H9 (cell line): ENCODE measurements around the gene FSTL4. TPM values are rescaled to one million over a fixed set of nuclear protein-coding genes. Genes with fewer than 3 reads are reported as not detected.

Experiments
- DNase-seq: peaks from one replicate; pipeline ENCODE4 v3.0.0-alpha.2; 2017
- H2AFZ ChIP-seq: one replicate; pipeline ENCODE4 v1.6.1; 2013; ENCODE audit warnings: mild to moderate bottlenecking, low read length, control low read depth, moderate library complexity
- H2AK5ac ChIP-seq: 2 replicates; pipeline ENCODE4 v1.6.1; 2013; ENCODE audit warnings: low read length, control low read depth, mixed read lengths; ENCODE audit not compliant: insufficient read length
- H2BK120ac ChIP-seq: one replicate; pipeline ENCODE4 v1.6.1; 2013; ENCODE audit warnings: low read depth, mild to moderate bottlenecking, low read length, control low read depth, inconsistent platforms; ENCODE audit not compliant: poor library complexity, severe bottlenecking
- H2BK12ac ChIP-seq: 2 replicates; pipeline ENCODE4 v1.6.1; 2013; ENCODE audit warnings: low read length, control low read depth, mixed read lengths, low read depth; ENCODE audit not compliant: insufficient read length
- H2BK15ac ChIP-seq: 2 replicates; pipeline ENCODE4 v1.6.1; 2013; ENCODE audit warnings: low read depth, low read length, control low read depth
- H2BK20ac ChIP-seq: one replicate; pipeline ENCODE4 v1.6.1; 2013; ENCODE audit warnings: low read depth, mild to moderate bottlenecking, low read length, control low read depth, inconsistent platforms; ENCODE audit not compliant: poor library complexity, severe bottlenecking
- H2BK5ac ChIP-seq: 2 replicates; pipeline ENCODE4 v1.6.1; 2013; ENCODE audit warnings: low read length, control low read depth, mixed read lengths; ENCODE audit not compliant: insufficient read length
- H3K14ac ChIP-seq: 2 replicates; pipeline ENCODE4 v1.6.1; 2013; ENCODE audit warnings: low read length, control low read depth; ENCODE audit not compliant: insufficient read depth
- H3K18ac ChIP-seq: 2 replicates; pipeline ENCODE4 v1.6.1; 2013; ENCODE audit warnings: low read depth, mild to moderate bottlenecking, mixed read lengths, low read length, control low read depth; ENCODE audit not compliant: insufficient read length
- H3K23ac ChIP-seq: 2 replicates; pipeline ENCODE4 v1.6.1; 2013; ENCODE audit warnings: low read length, control low read depth, mixed read lengths, low read depth; ENCODE audit not compliant: insufficient read length
- H3K23me2 ChIP-seq: 2 replicates; pipeline ENCODE4 v1.6.1; 2013; ENCODE audit warnings: low read depth, mild to moderate bottlenecking, mixed read lengths, low read length, control low read depth; ENCODE audit not compliant: insufficient read length, poor library complexity, severe bottlenecking
- H3K27ac ChIP-seq: 2 replicates; pipeline ENCODE4 v1.5.1; 2013; ENCODE audit warnings: low read length, control low read depth, mixed read lengths, low read depth; ENCODE audit not compliant: insufficient read length
- H3K27me3 ChIP-seq: 2 replicates; pipeline ENCODE4 v1.6.1; 2013; ENCODE audit warnings: low read length, control low read depth, inconsistent platforms; ENCODE audit not compliant: insufficient read depth
- H3K4ac ChIP-seq: 2 replicates; pipeline ENCODE4 v1.6.1; 2013; ENCODE audit warnings: low read depth, mild to moderate bottlenecking, control low read depth, inconsistent platforms, low read length, moderate library complexity
- H3K4me1 ChIP-seq: 2 replicates; pipeline ENCODE4 v1.6.1; 2013; ENCODE audit warnings: low read length, control low read depth, inconsistent platforms; ENCODE audit not compliant: insufficient read depth
- H3K4me2 ChIP-seq: 2 replicates; pipeline ENCODE4 v1.6.1; 2013; ENCODE audit warnings: low read length, control low read depth, mixed read lengths; ENCODE audit not compliant: insufficient read length, insufficient read depth
- H3K56ac ChIP-seq: 2 replicates; pipeline ENCODE4 v1.6.1; 2013; ENCODE audit warnings: low read depth, mild to moderate bottlenecking, mixed read lengths, low read length, control low read depth; ENCODE audit not compliant: insufficient read length
- H3K79me1 ChIP-seq: 2 replicates; pipeline ENCODE4 v1.6.1; 2013; ENCODE audit warnings: low read depth, mild to moderate bottlenecking, moderate library complexity, low read length, control low read depth, inconsistent platforms; ENCODE audit not compliant: insufficient read depth, poor library complexity, severe bottlenecking
- H3K79me2 ChIP-seq: 2 replicates; pipeline ENCODE4 v1.6.1; 2013; ENCODE audit warnings: low read length, control low read depth, inconsistent platforms; ENCODE audit not compliant: insufficient read depth
- H3K9ac ChIP-seq: 2 replicates; pipeline ENCODE4 v1.6.1; 2013; ENCODE audit warnings: low read length, control low read depth, mixed read lengths; ENCODE audit not compliant: insufficient read length; ENCODE audit errors: extremely low read depth
- H3K9me3 ChIP-seq: one replicate; pipeline ENCODE4 v1.6.1; 2013; ENCODE audit warnings: low read depth, low read length, inconsistent platforms; ENCODE audit not compliant: control insufficient read depth
- H3T11ph ChIP-seq: one replicate; pipeline ENCODE4 v1.6.1; 2013; ENCODE audit warnings: mild to moderate bottlenecking, low read length, control low read depth, inconsistent platforms
- H4K20me1 ChIP-seq: one replicate; pipeline ENCODE4 v1.6.1; 2013; ENCODE audit not compliant: control insufficient read depth, insufficient read length, insufficient read depth
- H4K5ac ChIP-seq: 2 replicates; pipeline ENCODE4 v1.6.1; 2013; ENCODE audit warnings: low read depth, mild to moderate bottlenecking, mixed read lengths, low read length, control low read depth; ENCODE audit not compliant: insufficient read length
- H4K8ac ChIP-seq: replicated peaks from 2 replicates; pipeline ENCODE4 v1.6.1; 2013; ENCODE audit warnings: low read length, control low read depth, mixed read lengths, low read depth; ENCODE audit not compliant: insufficient read length
- H4K91ac ChIP-seq: 2 replicates; pipeline ENCODE4 v1.6.1; 2013; ENCODE audit warnings: low read depth, mild to moderate bottlenecking, moderate library complexity, mixed read lengths, low read length, control low read depth; ENCODE audit not compliant: insufficient read length
- H3K27ac Mint-ChIP-seq, 3 experiments: 2 replicates in 2 of 3; 3 replicates in 1 of 3; pipeline ENCODE4 v1.8.0; 2020 to 2021; ENCODE audit warnings: mixed read lengths in 3 of 3, mild to moderate bottlenecking in 1 of 3, moderate library complexity in 1 of 3
- H3K27me3 Mint-ChIP-seq: 2 replicates; pipeline ENCODE4 v1.8.0; 2021; ENCODE audit warnings: low read depth, mild to moderate bottlenecking, moderate library complexity, mixed read lengths
- H3K36me3 Mint-ChIP-seq, 3 experiments: 2 replicates in 2 of 3; 3 replicates in 1 of 3; pipeline ENCODE4 v1.8.0; 2020 to 2021; ENCODE audit warnings: low read depth in 3 of 3, mixed read lengths in 3 of 3; ENCODE audit not compliant: insufficient read depth in 1 of 3
- H3K4me1 Mint-ChIP-seq, 2 experiments: 2 replicates each; pipeline ENCODE4 v1.8.0; 2020; ENCODE audit warnings: mixed read lengths in 2 of 2
- H3K4me3 Mint-ChIP-seq, 2 experiments: 2 replicates in 1 of 2; 3 replicates in 1 of 2; pipeline ENCODE4 v1.8.0; 2020 to 2021; ENCODE audit warnings: mild to moderate bottlenecking in 2 of 2, mixed read lengths in 2 of 2, moderate library complexity in 1 of 2
- H3K9me3 Mint-ChIP-seq, 2 experiments: 2 replicates in 1 of 2; 3 replicates in 1 of 2; pipeline ENCODE4 v1.8.0; 2020; ENCODE audit warnings: mild to moderate bottlenecking in 2 of 2, mixed read lengths in 2 of 2, moderate library complexity in 1 of 2
- CTCF ChIP-seq: fragments of 200-600 bp; sonication (generic); conservative IDR thresholded peaks from 3 replicates; pipeline ENCODE4 v1.8.0; 2021; ENCODE audit warnings: antibody characterized with exemption, mild to moderate bottlenecking
- WGBS: extraction: QIAGEN DNeasy Blood & Tissue Kit; methylation state at CpG from one replicate; pipeline ENCODE4 v1.1.7; 2013; ENCODE audit warnings: missing lambda C conversion rate, low lambda C conversion rate, mixed read lengths; ENCODE audit not compliant: insufficient read length; ENCODE audit errors: extremely low coverage; 5-methylcytosine and 5-hydroxymethylcytosine counted together
- total RNA-seq: library from RNA; stranded (reverse); gene quantifications from 2 replicates; pipeline ENCODE4 v1.2.1, GENCODE V29; 2021

Gene FSTL4
- total RNA-seq, 1 experiment from 2014 or later, result 5.7 TPM

- Histone ChIP-seq H3K23ac (no peak overlapping the region), H3K27me3 (no peaks in the 10 kb centered on the region), H4K20me1 (no peaks in the 10 kb centered on the region), H4K8ac (no peak overlapping the region), H3K18ac (no peak overlapping the region), H3T11ph (no peak overlapping the region), H4K91ac (no peak overlapping the region), H2BK120ac (no peak overlapping the region), H2BK5ac (no peak overlapping the region), H2AK5ac (no peak overlapping the region), H3K9ac (no peak overlapping the region), H3K4ac (no peak overlapping the region), H3K4me2 (no peak overlapping the region), H3K23me2 (no peaks in the 10 kb centered on the region), H4K5ac (no peak overlapping the region), H3K27ac (no peak overlapping the region), H3K79me2 (no peaks in the 10 kb centered on the region), H3K14ac (no peak overlapping the region), H2BK15ac (no peak overlapping the region), H3K9me3 (no peaks in the 10 kb centered on the region), H3K56ac (no peak overlapping the region), H2BK12ac (no peak overlapping the region), H3K4me1 (peaks cover 10% of the 10 kb centered on the region; the same call in 1 of the 2 replicates), H3K79me1 (no peaks in the 10 kb centered on the region), H2BK20ac (no peak overlapping the region), H2AFZ (no peak overlapping the region)
- no peaks in the 10 kb centered on the region for H3K36me3 Mint-ChIP-seq
- H3K9me3 Mint-ChIP-seq, result no peaks in the 10 kb centered on the region; a peak in 1 of 5 replicates
- no peak overlapping the region for H3K4me3 Mint-ChIP-seq
- H3K27ac Mint-ChIP-seq, result peak overlapping the region in 1 of 3 experiments; percentile 69; a peak in 1 of 7 replicates
- no peak for TF ChIP-seq CTCF
- H3K27me3 Mint-ChIP-seq, result peaks cover 3% of the 10 kb centered on the region
- no CpG with 5 or more reads among the region's 8 CpGs for WGBS
- no peak for DNase-seq
- peaks cover 33 to 40% of the 10 kb centered on the region in 2 experiments for H3K4me1 Mint-ChIP-seq
Observed at GRCh38 chr5:133359861-133360260, 252.5 kb downstream of the FSTL4 start.
